ENCODE data around the gene SMIM3. TPM values are rescaled to one million over a fixed set of nuclear protein-coding genes. Genes with fewer than 3 reads are reported as not detected.

SMIM3 gene
- polyA plus RNA-seq, 1 experiment: 36.3 TPM

DNA sequence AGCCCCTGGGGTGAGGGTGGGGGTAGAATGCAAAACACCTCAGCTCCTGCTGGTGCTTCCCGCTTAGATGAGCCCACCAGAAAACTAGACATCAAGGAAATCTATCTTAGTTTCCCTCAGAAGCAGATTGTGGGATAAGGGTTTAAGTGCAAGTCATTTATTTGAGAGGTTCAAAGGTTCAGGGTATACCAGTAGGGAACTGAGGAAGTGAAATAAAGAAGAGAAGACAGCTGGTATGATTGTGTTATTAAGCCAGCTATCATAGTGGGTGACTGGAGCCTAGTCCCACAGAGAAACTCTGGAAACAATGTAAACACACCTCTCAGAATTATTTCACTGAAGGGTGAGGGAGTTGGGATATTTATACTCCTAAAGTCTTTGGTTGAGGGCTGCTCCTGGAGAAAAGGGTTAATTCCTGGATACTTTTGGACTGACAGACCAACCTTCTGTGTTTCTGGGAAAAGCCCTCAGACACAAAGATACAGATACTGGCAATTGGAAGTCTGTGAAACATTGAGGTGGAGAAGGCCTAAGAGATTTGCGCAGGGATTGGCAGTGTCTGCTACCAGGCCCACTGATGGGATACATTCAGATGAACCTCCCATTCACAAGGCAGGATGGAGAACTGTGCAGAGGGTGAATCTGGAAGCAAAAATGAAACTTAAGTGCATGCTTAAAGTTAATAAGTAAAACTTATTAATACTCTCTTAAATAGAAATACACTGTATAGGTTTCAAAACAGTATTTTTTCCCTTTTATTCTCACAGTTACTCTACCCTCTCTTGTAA lies 13.4 kb upstream of the SMIM3 start:
- no peak overlapping the region for H3K27ac ChIP-seq (ENCODE audit: low read depth, low read length)
- H3K9me3 ChIP-seq (ENCODE audit: control insufficient read depth, insufficient read depth, low read length): no peaks in the 10 kb centered on the region; the same call in 1 of the 2 replicates
- CTCF ChIA-PET: no interaction called here
- H3K4me3 ChIP-seq (ENCODE audit: low read depth, low read length): no peak overlapping the region
- TF ChIP-seq, protein P1, sequence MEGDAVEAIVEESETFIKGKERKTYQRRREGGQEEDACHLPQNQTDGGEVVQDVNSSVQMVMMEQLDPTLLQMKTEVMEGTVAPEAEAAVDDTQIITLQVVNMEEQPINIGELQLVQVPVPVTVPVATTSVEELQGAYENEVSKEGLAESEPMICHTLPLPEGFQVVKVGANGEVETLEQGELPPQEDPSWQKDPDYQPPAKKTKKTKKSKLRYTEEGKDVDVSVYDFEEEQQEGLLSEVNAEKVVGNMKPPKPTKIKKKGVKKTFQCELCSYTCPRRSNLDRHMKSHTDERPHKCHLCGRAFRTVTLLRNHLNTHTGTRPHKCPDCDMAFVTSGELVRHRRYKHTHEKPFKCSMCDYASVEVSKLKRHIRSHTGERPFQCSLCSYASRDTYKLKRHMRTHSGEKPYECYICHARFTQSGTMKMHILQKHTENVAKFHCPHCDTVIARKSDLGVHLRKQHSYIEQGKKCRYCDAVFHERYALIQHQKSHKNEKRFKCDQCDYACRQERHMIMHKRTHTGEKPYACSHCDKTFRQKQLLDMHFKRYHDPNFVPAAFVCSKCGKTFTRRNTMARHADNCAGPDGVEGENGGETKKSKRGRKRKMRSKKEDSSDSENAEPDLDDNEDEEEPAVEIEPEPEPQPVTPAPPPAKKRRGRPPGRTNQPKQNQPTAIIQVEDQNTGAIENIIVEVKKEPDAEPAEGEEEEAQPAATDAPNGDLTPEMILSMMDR (IDR thresholded peaks at IDR 0.05; ENCODE audit: low read depth, low read length): no peak
- H3K27me3 ChIP-seq (ENCODE audit: control insufficient read depth, insufficient read depth, low read length): no peaks in the 10 kb centered on the region
- no peak for DNase-seq (ENCODE audit: low read depth, low spot score)
- POLR2A ChIA-PET: no interaction called here

DNA sequence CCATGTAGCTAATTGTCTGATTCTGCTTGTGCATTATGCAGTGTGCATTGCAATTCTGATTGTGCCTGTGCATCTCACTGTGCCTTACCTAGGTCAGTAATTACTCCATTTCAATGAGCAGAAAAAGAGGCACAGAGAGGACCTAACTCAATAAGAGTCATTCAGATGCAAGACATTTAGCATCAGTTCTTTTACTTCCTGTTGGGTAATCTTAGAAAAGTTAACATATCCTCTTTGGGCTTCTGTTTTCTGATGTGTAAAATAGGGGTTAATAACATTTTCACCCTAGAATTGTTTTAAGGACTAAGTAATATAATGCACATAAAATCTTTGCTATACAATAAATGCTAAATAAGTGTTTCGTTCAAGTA lies 12.8 kb upstream of the SMIM3 start:
- CTCF ChIA-PET: no interaction called here
- H3K9me3 ChIP-seq (ENCODE audit: control insufficient read depth, insufficient read depth, low read length): no peaks in the 10 kb centered on the region; the same call in 1 of the 2 replicates
- POLR2A ChIA-PET: no interaction called here

GRCh38 chr5:150766251-150766650 lies 12.3 kb upstream of the SMIM3 start:
- TF ChIP-seq, protein P1 (IDR thresholded peaks at IDR 0.05; ENCODE audit: low read depth, low read length): no peak
- POLR2A ChIA-PET: no interaction called here
- DNase-seq (ENCODE audit: low read depth, low spot score): no peak
- CTCF ChIA-PET: no interaction called here
- Histone ChIP-seq H3K4me3 (ENCODE audit: low read depth, low read length) (no peak overlapping the region), H3K27me3 (ENCODE audit: control insufficient read depth, insufficient read depth, low read length) (no peaks in the 10 kb centered on the region), H3K27ac (ENCODE audit: low read depth, low read length) (no peak overlapping the region), H3K9me3 (ENCODE audit: control insufficient read depth, insufficient read depth, low read length) (no peaks in the 10 kb centered on the region; the same call in 1 of the 2 replicates)

More for the DNA sequence above, 12.8 kb upstream of the SMIM3 start:
- Histone ChIP-seq H3K4me3 (ENCODE audit: low read depth, low read length) (no peak overlapping the region), H3K27me3 (ENCODE audit: control insufficient read depth, insufficient read depth, low read length) (no peaks in the 10 kb centered on the region), H3K27ac (ENCODE audit: low read depth, low read length) (no peak overlapping the region)
- DNase-seq (ENCODE audit: low read depth, low spot score): no peak
- TF ChIP-seq, protein P1 (IDR thresholded peaks at IDR 0.05; ENCODE audit: low read depth, low read length): no peak

DNA sequence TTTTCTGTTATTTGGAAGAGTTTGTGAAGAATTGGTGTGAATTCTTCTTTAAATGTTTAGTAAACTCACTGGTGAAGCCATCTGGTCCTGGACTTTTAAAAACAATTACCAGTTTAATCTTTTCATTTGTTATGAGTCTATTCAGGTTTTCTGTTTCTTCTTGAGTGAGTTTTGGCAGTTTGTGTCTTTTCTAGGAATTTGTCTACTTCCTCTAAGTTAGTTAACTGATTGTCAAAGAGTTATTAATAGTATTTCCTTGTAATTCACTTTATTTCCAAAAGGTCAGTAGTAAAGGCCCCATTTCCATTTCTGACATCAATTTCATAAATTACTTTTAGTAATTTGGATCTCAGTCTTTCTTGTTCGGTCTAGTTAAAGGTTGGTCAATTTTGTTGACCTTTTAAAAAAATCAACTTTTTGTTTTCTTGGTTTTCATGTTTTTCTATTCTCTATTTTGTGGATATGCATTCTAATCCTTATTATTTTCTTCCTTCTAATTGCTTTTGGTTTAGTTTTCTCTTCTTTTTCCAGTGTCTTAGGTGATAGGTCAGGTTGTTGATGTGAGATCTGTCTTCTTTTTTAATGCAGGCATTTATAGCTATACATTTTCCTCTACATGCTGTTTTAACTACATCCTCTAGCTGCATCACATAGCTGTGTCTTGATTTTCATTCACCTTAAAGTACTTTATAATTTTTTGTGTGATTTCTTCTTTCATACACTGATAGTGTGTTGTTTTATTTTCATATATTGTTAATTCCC lies 7.3 kb upstream of the SMIM3 start:
- TF ChIP-seq, protein P1 (IDR thresholded peaks at IDR 0.05; ENCODE audit: low read depth, low read length): no peak
- ChIA-PET CTCF (no interaction called here), POLR2A (no interaction called here)
- no peaks in the 10 kb centered on the region for H3K9me3 ChIP-seq (ENCODE audit: control insufficient read depth, insufficient read depth, low read length)
- H3K27me3 ChIP-seq (ENCODE audit: control insufficient read depth, insufficient read depth, low read length): no peaks in the 10 kb centered on the region
- DNase-seq (ENCODE audit: low read depth, low spot score): no peak
- no peak overlapping the region for H3K4me3 ChIP-seq (ENCODE audit: low read depth, low read length)
- H3K27ac ChIP-seq (ENCODE audit: low read depth, low read length): no peak overlapping the region

- CTCF ChIA-PET: interaction anchor here (0.6 kb wide), 1 partner anchor 348 kb away, joined by 3 read pairs; no protein-coding TSS in a partner anchor
- Histone ChIP-seq H3K4me3 (ENCODE audit: low read depth, low read length) (no peak overlapping the region), H3K27ac (ENCODE audit: low read depth, low read length) (no peak overlapping the region), H3K9me3 (ENCODE audit: control insufficient read depth, insufficient read depth, low read length) (peaks cover 2% of the 10 kb centered on the region; the same call in 1 of the 2 replicates), H3K27me3 (ENCODE audit: control insufficient read depth, insufficient read depth, low read length) (no peaks in the 10 kb centered on the region)
- TF ChIP-seq, protein P1 (IDR thresholded peaks at IDR 0.05; ENCODE audit: low read depth, low read length): no peak
- POLR2A ChIA-PET: no interaction called here
- DNase-seq (ENCODE audit: low read depth, low spot score): no peak
Measured at GRCh38 chr5:150774145-150774544, 4.4 kb upstream of the SMIM3 start.

Measured in AG04450 (cell line).